NCI-H1436 treated with DMSO at 0.1 percent for 48 hours (cell line): Measurements from ENCODE around the gene IBA57.
"Not testable (repeated sequence)": the region's sequence is repeated elsewhere in the genome, so short reads cannot be mapped to it uniquely, and the experiment has no call there.

Experiments
- DNase-seq: peaks from one replicate; lab custom pipeline; 2025; lab: John Stamatoyannopoulos, UW

Gene IBA57

DNA sequence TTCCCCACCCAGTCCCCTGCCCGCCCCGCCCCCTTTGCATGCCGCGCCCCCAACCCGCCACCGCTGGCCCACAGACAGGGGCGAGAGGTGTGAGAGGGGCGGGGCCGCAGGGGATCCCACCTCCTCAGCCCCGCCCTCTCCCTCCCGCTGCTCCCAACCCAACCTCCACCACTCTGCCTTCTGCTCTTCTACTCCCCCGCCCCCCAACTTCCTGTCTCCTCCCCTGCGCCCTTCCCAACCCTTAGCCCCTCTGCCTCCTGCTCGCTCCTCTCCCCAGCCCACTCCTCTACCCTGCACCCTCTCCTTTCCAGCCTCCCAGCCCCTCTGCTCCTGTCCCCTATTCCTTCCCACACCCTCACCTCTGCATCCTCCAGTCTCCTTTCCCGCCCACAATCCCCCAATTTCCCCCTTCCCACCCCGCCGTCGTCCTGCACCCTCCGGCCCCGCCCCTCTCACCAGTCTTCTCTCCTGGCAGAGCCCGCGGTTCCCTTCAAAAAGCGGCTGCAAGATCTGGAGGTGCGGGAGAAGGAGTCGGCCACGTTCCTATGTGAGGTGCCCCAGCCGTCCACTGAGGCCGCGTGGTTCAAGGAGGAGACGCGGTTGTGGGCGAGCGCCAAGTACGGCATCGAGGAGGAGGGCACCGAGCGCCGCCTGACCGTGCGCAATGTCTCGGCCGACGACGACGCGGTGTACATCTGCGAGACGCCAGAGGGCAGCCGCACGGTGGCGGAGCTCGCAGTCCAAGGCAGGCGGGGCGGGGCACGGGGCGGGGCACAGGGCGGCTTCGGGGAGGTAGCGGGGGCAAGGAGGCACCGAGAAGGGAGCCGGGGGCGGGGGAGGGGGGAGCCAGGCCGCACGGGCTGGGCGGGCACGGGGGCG is 47.6 kb downstream of the IBA57 start:
- peak; percentile 11 for DNase-seq

- no peak for DNase-seq
Measured at GRCh38 chr1:228213917-228214808, 48.6 kb downstream of the IBA57 start.

DNA sequence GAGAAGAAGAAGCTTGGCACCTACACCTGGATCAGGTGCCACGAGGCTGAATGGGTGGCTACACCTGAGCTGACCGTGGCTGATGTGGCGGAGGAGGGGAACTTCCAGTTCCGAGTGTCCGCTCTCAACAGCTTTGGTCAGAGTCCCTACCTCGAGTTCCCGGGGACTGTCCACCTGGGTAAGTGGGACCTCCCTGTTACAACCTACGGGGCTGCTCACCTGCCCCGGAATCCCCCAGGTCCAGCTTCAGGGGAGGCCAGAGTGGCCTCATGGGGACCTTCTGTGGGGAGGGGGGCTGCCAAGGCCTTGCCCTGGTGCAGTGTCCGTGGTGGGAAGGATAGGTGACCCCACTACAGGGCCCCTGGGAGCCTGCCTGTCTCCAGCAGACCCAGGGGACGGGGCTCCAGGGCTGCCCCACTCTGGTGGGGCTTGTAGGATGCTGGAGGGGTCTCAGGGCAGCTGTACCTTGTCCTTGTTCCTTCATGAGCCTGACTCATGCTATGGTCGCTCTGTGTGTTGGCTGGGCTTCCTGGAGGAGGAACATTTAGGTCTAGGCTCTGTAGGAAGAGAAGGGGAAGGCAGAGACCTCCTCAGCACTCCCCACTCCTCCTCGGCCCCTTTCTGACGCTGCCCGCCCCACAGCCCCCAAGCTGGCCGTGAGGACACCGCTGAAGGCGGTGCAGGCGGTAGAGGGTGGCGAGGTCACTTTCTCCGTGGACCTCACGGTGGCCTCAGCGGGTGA is 49.5 kb downstream of the IBA57 start:
- DNase-seq, result no peak

DNA sequence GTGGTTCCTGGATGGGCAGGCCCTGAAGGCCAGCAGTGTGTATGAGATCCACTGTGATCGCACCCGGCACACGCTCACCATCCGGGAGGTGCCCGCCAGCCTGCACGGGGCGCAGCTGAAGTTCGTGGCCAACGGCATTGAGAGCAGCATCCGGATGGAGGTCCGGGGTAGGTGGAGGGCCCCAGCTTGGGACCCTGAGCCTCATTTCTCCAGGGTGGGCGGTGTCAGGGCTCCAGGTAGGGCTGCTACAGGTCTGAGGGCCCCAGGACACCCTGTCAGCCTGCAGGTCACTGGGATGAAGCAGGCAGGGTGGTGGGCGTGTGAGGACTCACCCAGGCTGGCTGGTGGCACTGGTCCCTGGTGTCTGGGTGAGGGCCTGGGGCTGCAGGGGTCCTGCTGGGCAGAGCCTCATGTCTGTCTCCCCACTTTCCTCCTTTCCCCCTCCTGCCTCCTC is 50.1 kb downstream of the IBA57 start:
- DNase-seq, result no peak

GRCh38 chr1:228216371-228217320 is 51.0 kb downstream of the IBA57 start:
- no peak for DNase-seq

- DNase-seq, result no peak
Measured at GRCh38 chr1:228217551-228218344, 52.1 kb downstream of the IBA57 start.

- DNase-seq, result no peak
Measured at GRCh38 chr1:228218513-228219244, 53.1 kb downstream of the IBA57 start.

DNA sequence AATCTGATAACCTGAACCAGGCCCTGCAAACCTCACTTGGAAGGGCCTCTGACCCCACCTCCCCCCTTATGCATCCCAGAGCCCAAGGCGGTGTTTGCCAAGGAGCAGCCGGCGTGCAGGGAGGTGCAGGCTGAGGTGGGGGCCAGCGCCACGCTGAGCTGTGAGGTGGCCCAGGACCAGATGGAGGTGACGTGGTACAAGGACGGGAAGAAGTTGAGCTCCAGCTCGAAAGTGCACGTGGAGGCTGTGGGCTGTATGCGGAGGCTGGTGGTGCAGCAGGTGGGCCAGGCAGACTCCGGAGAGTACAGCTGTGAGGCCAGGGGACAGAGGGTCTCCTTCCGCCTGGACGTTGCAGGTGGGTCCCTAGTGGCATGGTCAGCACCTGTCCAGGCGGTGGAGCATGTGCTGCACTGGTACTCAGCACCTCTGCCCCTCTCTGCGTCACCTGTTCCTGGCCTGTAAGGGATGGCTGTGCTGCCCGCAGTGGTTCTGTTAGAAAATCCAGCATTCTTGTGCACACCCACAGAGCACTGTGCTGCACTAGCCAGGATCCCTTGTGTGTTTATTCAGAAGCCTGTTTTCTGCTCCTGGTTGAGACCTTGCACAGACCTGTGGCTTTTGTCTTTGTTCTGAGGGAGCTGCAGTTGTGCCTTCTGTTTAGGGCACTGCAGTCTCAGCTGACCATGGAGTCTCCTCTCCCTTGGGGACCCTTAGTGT is 53.8 kb downstream of the IBA57 start:
- DNase-seq, result no peak

- no peak for DNase-seq
Measured at GRCh38 chr1:228219962-228220780, 54.6 kb downstream of the IBA57 start.

- not testable (repeated sequence) for DNase-seq
Measured at GRCh38 chr1:228221097-228221496, 55.5 kb downstream of the IBA57 start.

DNA sequence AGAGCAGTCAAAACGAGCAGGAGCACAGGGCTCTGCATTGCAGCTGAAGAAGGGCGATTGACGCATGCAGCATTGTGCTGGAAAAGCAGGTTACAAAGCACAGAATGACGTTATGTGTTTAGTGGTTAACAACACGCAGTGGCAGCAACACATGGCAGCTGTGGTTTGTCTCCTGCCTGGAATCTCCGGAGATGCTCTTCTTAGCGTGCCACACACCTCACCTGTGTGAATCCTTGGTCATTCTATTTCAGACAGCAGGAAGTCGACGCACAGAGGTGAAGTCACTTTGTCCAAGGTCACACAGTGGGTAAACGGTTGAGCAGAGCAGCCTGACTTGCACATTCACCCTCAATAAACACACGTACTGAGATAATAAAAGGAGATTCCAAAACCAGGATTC is 56.9 kb downstream of the IBA57 start:
- no peak for DNase-seq

DNA sequence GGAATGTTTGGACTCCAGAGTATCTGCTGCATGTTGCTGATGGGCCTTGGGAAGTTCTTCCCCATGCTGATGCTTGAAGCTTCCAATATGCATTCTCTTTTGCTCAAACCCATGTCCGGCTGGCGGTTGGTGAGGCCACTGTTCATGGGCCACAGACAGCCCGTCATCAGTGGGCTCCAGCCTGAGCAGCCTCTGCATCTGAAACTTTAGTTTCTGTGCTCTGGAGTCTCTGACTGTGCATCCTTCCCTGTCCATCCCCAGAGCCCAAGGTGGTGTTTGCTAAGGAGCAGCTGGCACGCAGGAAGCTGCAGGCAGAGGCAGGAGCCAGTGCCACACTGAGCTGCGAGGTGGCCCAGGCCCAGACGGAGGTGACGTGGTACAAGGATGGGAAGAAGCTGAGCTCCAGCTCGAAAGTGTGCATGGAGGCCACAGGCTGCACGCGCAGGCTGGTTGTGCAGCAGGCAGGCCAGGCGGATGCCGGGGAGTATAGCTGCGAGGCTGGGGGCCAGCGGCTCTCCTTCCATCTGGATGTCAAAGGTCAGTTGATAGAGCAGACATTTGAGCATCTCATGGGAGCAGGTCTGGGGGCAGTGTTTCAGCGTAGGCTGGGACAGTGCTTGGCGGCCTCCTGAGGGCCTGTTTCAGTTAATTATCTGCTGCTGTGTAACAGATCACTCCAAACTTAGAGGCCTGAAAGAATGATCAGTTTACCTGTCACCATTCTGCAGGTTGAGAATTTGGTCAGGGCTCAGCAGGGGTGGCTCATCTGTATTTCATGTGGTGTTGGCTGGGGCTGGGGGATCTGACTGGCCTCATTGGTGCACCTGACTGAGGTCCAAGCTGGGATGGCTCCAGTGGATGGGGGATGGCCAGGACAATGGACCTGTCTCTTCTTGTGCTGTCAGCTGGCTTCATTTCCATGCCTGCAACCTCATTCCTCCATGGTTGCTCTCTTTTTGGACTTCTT is 58.9 kb downstream of the IBA57 start:
- DNase-seq, result no peak

GRCh38 chr1:228225165-228225710 is 59.6 kb downstream of the IBA57 start:
- no peak for DNase-seq

GRCh38 chr1:228225740-228226139 is 60.1 kb downstream of the IBA57 start:
- DNase-seq, result no peak

- no peak for DNase-seq
Measured at GRCh38 chr1:228226141-228226874, 60.7 kb downstream of the IBA57 start.
